GM12878 (cell line): ENCODE measurements around the gene LSM3.

Source experiments
- BCL11A ChIP-seq: IDR thresholded peaks from 2 replicates; pipeline ENCODE4 v1.6.1; 2011; ENCODE audit warnings: low read depth, low read length
- HDAC2 ChIP-seq: fragments of 200-600 bp; sonication (generic); IDR thresholded peaks from 2 replicates; pipeline ENCODE4 v1.6.1; 2017
- JUND ChIP-seq: IDR thresholded peaks from 2 replicates; pipeline ENCODE4 v1.6.1; 2012; ENCODE audit warnings: low read depth, mild to moderate bottlenecking, low read length, improper control_type of control experiment, moderate library complexity
- SP1 ChIP-seq: IDR thresholded peaks from one replicate; pipeline ENCODE4 v1.6.1; 2011; ENCODE audit warnings: low read depth, low read length
- TF ChIP-seq, protein P1 (sequence below), 3 experiments: IDR thresholded peaks in 2 of 3; conservative IDR thresholded peaks in 1 of 3; 2 replicates each; pipeline ENCODE4 v1.5.1; 2011; ENCODE audit warnings: low read depth in 3 of 3, low read length in 3 of 3, mild to moderate bottlenecking in 3 of 3, control low read depth in 2 of 3, moderate library complexity in 2 of 3, inconsistent platforms in 1 of 3, mixed read lengths in 1 of 3; ENCODE audit not compliant: control insufficient read depth in 2 of 3, insufficient read depth in 1 of 3; ENCODE audit errors: extremely low read depth in 1 of 3
- TF ChIP-seq, protein P2 (sequence below): fragments of 450-650 bp; IDR thresholded peaks from 2 replicates; pipeline ENCODE4 v1.6.1; 2017; ENCODE audit warnings: mild to moderate bottlenecking

- TF ChIP-seq SP1 (no peak), BCL11A (no peak), JUND (no peak), HDAC2 (no peak)
- TF ChIP-seq, protein P1, sequence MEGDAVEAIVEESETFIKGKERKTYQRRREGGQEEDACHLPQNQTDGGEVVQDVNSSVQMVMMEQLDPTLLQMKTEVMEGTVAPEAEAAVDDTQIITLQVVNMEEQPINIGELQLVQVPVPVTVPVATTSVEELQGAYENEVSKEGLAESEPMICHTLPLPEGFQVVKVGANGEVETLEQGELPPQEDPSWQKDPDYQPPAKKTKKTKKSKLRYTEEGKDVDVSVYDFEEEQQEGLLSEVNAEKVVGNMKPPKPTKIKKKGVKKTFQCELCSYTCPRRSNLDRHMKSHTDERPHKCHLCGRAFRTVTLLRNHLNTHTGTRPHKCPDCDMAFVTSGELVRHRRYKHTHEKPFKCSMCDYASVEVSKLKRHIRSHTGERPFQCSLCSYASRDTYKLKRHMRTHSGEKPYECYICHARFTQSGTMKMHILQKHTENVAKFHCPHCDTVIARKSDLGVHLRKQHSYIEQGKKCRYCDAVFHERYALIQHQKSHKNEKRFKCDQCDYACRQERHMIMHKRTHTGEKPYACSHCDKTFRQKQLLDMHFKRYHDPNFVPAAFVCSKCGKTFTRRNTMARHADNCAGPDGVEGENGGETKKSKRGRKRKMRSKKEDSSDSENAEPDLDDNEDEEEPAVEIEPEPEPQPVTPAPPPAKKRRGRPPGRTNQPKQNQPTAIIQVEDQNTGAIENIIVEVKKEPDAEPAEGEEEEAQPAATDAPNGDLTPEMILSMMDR (IDR thresholded peaks at IDR 0.05 in 2 of 3, conservative IDR thresholded peaks at IDR 0.05 in 1 of 3; ENCODE audit: control insufficient read depth in 2 of 3, extremely low read depth in 1 of 3, insufficient read depth in 1 of 3, low read depth in 3 of 3, low read length in 3 of 3) = no peak
- TF ChIP-seq, protein P2, sequence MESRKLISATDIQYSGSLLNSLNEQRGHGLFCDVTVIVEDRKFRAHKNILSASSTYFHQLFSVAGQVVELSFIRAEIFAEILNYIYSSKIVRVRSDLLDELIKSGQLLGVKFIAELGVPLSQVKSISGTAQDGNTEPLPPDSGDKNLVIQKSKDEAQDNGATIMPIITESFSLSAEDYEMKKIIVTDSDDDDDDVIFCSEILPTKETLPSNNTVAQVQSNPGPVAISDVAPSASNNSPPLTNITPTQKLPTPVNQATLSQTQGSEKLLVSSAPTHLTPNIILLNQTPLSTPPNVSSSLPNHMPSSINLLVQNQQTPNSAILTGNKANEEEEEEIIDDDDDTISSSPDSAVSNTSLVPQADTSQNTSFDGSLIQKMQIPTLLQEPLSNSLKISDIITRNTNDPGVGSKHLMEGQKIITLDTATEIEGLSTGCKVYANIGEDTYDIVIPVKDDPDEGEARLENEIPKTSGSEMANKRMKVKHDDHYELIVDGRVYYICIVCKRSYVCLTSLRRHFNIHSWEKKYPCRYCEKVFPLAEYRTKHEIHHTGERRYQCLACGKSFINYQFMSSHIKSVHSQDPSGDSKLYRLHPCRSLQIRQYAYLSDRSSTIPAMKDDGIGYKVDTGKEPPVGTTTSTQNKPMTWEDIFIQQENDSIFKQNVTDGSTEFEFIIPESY = no peak
These were observed 31.0 kb upstream of the LSM3 start for GRCh38 chr3:14147617-14148016.
